Measurements from ENCODE around the gene CACNA1C.

CACNA1C gene

GRCh38 chr12:2495417-2496112 lies 442.8 kb downstream of the CACNA1C start:
- DNase-seq: no peak

DNA sequence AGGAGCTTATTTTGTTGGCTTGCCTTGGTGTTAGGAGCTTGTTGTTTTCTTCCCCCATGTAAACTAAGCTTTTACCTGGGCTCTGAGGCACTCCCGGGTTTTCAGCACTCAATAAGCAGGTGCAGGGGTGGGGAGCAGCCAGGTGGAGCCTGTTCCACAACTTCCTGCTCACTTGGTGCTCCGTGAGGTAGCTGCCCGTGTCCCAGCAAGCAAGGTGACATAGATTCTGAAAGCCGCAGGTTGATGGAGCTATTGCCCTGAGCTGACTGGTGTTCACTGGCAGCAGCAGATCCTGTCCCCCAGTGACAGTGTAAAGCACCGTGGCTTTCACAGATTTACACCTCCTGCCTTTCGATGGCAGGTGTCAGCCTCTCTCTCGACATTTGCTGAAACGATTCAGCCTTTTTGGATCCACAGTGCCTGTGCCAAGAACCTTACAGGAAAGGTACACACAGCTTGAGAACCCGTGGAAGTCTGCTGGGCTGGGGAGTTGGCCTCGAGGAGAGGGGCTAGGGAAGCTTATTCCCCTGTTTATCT lies 446.2 kb downstream of the CACNA1C start:
- no peak for DNase-seq

GRCh38 chr12:2501464-2502191 lies 448.8 kb downstream of the CACNA1C start:
- no peak for DNase-seq

DNA sequence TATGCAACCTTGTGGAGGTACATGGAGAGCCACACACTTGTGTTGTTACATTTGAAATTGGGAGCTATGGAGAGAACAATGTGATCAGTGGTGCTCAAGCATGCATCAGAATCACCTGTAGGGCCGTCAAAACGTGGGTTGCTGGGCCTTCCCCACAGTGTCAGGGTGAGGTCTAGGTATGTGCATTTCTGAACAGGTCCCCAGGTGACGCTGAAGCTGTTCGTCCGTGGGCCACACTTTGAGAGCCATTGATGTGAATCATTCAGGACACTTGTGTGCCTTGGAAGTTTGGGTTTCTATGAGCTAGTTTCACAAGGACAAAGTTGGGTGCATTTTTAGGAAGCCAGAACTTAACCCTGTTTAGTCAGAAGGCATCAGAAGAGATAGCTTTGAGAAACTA lies 450.2 kb downstream of the CACNA1C start:
- DNase-seq: no peak

GRCh38 chr12:2503762-2504161 lies 451.0 kb downstream of the CACNA1C start:
- DNase-seq: no peak

DNA sequence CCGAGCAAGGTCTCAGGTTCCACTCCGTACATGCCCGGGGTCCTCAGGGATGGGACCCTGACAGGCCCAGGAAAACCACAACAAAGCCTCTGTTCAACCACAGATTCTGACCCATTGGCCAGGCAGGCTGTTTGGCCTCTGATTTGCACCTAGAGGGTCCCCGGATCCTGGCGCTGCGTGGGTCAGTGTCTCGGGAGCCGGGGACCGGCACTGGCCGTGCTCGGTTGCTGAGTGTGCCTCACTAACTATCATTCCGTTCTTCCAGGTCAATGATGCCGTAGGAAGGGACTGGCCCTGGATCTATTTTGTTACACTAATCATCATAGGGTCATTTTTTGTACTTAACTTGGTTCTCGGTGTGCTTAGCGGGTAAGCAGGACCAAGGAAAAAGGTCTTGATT lies 451.8 kb downstream of the CACNA1C start:
- DNase-seq: no peak

GRCh38 chr12:2507814-2508213 lies 455.0 kb downstream of the CACNA1C start:
- DNase-seq: no peak

DNA sequence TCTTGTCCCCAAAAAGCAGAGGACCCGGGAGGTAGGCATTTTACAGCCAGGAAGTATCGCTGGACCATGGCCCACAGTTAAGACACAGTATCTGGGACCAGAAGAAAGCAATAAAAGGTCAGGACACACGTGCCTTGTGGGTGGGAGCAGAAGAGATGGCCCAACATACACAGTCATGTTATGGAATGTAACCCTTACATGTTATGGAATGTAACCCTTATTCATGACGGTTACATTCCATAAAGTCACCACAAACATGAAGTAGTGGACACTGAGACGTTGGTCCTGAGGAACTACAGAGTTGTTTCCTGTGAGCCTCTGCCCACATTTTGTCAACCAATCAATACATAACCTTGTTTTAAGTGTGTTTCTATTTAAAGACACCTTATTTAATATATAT lies 456.4 kb downstream of the CACNA1C start:
- no peak for DNase-seq

DNA sequence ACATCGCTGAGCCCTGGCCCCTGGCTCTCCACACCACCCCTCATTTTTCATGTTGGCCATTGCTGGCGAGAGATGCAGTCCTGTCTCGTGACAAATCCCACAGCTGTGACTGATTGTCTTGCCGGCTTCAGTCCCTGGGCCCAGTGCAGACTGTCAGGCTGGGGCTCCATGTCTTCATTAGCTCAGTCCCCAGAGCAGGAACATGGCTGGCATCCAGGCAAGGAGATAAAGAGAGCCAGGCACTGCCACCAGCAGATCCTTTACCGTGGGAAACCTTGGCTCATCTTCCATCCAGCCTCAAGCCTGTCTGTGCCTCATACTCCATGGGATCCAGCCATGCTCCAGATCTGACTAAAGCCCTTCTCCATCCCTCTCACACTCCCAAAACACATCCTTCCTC lies 457.3 kb downstream of the CACNA1C start:
- DNase-seq: no peak

DNA sequence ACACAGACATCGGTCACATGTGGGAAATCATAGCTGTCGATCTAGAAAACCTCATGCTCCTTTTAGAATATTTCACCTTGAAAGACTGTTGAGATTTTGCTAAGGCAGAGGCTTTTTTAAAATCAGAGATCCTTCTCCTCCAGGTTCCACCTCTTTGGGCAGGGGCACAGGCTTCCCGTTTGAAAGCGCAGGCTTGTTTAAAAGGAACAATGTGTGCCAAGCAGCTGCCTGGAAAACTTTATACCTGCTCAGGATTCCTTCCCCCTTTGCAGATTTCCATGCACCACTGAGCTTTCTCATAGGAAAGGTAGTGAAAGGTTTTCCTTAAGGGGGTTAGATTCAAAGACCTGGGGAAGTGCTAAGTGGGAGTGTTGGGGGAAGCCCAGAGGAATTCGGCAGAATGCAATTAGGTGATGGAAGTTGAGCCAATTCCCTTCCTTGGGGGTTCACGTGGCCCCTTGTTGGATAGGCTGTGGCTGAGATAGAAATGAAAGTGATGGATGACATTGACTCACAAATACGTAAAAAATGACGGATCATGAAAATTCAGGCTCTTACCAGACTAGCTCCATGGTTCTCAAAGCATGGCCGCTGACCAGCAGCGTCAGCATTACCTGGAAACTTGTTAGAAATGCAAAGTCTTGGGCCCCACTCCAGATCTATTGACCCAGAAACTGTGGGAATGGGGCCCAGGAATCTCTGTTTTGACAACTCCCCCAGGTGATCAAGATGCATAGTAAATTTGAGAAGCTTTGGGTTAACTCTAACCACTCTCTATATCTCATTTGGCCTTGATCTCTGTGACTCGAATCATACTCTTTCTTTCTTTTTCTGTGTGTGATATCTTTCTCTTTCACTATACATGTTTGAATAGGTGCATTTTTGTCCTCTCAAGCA lies 460.6 kb downstream of the CACNA1C start:
- DNase-seq: no peak

DNA sequence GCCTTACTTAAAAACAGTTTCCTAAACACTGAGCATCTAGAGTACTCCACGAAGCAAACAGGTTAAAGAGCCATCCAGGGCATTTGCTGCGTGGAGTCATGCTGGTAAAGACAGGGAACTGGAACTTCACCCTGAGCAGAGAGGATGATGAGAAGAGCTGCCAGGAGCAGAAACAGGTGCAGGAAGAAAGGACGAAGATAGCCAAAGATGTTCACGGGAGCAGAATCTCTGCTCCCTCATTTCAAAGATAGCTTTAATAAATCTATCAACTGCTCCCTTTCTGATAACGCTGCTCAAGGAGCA lies 461.2 kb downstream of the CACNA1C start:
- DNase-seq: no peak

- DNase-seq: no peak
These were observed 468.0 kb downstream of the CACNA1C start for GRCh38 chr12:2520722-2521246.

GRCh38 chr12:2523317-2523716 lies 470.5 kb downstream of the CACNA1C start:
- DNase-seq: no peak

DNA sequence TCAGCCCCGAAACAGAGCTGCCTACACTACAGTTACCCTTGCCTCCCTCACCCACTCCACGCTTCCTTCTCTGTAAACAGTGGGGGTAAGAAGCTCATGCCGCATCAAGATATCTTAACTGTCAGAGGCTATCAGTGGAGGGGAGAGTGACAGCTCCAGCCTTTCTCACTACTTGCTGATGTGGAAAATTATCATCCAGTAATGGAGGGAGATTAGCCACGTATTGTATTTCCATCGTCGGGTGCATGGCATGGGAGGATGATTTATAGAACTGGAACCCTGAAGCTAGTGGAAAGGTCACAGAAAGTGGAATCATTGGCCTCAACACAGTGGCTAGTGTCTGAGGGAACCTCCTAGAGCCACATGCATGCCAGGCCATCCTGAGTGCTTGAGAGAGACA lies 471.1 kb downstream of the CACNA1C start:
- no peak for DNase-seq

- DNase-seq: no peak
These were observed 473.6 kb downstream of the CACNA1C start for GRCh38 chr12:2526371-2526770.

GRCh38 chr12:2528001-2528400 lies 475.2 kb downstream of the CACNA1C start:
- no peak for DNase-seq

- no peak for DNase-seq
These were observed 477.0 kb downstream of the CACNA1C start for GRCh38 chr12:2529807-2530206.

- DNase-seq: no peak
These were observed 478.6 kb downstream of the CACNA1C start for GRCh38 chr12:2531371-2531770.

DNA sequence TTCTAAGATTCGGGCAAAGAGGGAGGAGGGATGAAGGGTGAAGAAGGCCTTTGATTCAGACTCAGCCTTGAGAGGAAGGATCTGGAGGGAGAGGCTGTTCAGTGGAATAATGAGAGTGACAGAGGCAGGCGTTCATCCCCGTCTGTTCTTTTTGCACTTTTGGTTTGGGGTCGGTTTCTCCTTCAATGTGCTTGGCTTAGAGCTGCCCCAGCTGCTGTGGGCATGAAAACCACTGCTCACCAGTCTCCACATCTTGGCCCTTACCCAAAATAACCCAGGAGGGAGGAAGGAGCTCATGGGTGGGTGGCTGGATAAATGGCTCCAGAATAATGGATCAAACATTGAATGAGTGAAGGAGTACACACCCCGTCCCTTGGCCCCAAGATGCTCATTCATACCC lies 480.2 kb downstream of the CACNA1C start:
- no peak for DNase-seq

DNA sequence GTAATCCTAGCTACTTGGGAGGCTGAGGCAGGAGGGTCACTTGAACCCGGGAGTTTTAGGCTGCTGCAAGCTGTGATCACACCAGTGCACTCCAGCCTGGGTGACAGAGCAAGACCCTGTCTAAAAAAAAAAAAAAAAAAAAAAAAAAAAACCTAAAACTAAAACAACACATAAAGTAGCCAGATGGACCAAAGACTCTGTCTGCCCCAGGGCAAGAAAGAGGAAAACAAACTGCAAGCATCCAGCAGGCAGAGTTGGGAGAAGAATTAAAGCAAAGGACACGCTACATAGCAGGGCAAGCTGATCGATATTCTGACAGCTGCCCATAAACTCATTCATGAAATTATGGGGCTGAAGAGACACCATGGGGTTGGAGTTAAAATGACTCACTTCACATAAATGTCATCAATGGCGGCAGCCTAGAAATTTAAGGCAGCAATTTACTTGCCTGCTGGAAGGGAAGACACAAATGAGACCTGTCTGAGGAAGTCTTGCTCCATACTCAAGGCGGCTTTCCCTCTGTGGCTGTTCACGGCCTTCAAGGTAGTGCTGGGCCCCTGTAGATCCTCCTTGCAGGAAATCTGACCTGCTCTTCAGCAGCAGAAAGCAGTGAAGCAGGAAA lies 482.9 kb downstream of the CACNA1C start:
- no peak for DNase-seq

- no peak for DNase-seq
These were observed 483.9 kb downstream of the CACNA1C start for GRCh38 chr12:2536724-2537123.

GRCh38 chr12:2537868-2538541 lies 485.2 kb downstream of the CACNA1C start:
- no peak for DNase-seq

All from activated CD8-positive, alpha-beta memory T cell treated with anti-CD3 and anti-CD28 coated beads, Interleukin-2, amount 50 U/mL, for 48 hours (primary cell).